A549 treated with AZD9567 at 1 μM for 4 hours (cell line): Measurements from ENCODE around the gene UBE2E1. TPM values are rescaled to one million over a fixed set of nuclear protein-coding genes. Genes with fewer than 3 reads are reported as not detected.

Experiments
- total RNA-seq: library from RNA; stranded (reverse); fragments of 200-300 nt; extraction: Qiagen RNA extraction; gene quantifications from 5 replicates; pipeline ENCODE4 v1.2.3, GENCODE V29; 2022; ENCODE audit not compliant: insufficient read depth

UBE2E1 gene
- total RNA-seq = 83.7 to 106 TPM (median 97.6 TPM) in 5 replicates

DNA sequence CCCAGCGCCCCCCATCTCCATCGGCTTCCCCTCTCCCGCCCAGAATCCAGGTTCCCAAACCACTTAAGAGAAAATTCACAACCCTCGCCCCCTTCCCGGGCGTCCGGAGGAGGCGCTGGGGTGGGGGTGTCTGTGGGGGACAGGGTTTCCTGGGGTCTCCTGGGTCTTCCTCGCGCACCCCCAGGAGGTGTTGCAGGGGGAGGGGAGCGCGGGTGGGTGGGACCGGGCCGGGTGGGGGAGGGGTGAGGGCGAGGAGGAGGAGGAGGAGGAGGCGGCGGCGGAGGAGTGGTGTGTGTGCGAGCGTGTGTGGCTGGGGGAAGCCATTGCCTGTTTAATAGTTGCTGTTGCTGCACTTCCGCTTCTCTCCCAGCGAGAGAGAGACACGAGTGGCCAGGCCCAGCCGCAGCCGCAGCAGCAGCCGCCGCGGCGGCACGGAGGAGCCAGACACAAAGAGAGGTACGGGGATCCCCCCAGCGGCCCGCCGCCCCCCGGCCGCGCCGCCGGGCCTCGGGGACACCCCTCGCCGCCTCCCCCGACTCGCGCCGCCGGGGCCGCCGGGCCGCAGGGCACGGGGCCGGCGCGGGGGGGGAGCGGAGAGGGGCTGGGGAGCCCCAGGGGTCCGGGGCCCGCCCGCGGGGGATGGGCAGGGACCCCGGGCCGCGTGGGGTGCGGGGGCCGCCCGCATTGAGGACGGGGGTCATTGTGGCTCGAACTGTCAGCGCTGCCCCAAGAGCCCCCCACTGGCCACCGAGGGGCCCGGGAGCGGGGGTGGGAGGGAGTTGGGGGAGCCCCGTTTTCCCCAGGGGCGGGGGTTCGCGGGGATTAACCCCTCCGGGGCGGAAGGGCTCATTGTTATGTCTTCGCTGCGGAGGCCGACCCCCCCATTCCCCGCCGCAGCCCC lies at the start of gene UBE2E1:
Gene UBE2E1 (plus strand): TSS at position 323 of the 901 bp plus-strand sequence. CDS start 1,315 bp downstream, outside the sequence.

DNA sequence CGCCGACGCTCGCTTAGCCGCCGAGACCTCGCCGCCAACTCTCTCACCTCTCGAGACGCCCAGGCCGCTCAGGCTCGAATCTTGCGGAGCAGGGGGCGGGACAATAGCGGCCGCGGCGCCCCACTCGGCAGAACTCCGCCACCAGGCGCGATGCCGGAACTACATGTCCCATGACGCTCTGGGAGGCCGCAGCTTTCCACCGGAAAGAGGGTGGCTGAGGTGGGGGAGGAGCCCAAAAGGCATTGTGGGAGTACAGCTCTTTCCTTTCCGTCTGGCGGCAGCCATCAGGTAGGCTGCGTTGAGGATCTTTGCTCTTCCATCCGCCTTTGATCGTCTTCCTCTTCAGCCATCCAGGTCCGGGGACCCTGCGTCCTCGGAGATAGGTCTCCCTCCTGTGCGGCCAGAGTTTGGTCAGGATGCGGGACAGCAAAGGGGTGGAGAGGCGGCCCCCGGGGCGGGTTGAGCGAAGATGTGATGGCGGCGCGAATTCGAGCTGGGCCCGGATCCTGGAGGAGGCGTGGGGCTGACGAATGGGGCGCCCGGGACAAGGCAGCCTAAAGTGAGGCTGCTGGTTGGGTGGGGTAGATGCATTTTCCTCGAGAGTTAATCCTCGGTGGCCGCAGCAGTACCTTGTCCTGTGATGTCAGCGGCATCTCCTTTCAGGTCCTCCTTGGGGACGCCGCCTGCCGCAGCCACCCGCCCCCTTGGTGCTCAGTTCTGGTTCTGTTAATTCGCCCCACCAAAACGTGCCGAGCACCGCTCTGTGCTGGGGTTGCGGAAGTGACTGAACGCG lies 111.3 kb downstream of the UBE2E1 start, which contains the start of the genes NKIRAS1 and RPL15:
Gene NKIRAS1 (minus strand): TSS at position 105 of the 793 bp plus-strand sequence. CDS start 6,086 bp downstream, outside the sequence.
Gene RPL15 (plus strand): TSS at position 247 of the 793 bp plus-strand sequence. CDS start 728 bp downstream, outside the sequence.

Other genes starting within 250 kb of the UBE2E1 start
- 8.9 to 11.3 TPM (median 9.9 TPM) in 5 replicates for gene NKIRAS1, start 111.0 kb downstream of the UBE2E1 start, total RNA-seq
- gene RPL15, start 111.2 kb downstream of the UBE2E1 start, total RNA-seq = 2,860 to 3,572 TPM (median 3,000 TPM) in 5 replicates
- 8.7 to 12.1 TPM (median 10.5 TPM) in 5 replicates for gene NR1D2, start 139.3 kb downstream of the UBE2E1 start, total RNA-seq